ENCODE results near the gene ZW10.
"Not testable (repeated sequence)": the region's sequence is repeated elsewhere in the genome, so short reads cannot be mapped to it uniquely, and the experiment has no call there.

The ZW10 gene, protein sequence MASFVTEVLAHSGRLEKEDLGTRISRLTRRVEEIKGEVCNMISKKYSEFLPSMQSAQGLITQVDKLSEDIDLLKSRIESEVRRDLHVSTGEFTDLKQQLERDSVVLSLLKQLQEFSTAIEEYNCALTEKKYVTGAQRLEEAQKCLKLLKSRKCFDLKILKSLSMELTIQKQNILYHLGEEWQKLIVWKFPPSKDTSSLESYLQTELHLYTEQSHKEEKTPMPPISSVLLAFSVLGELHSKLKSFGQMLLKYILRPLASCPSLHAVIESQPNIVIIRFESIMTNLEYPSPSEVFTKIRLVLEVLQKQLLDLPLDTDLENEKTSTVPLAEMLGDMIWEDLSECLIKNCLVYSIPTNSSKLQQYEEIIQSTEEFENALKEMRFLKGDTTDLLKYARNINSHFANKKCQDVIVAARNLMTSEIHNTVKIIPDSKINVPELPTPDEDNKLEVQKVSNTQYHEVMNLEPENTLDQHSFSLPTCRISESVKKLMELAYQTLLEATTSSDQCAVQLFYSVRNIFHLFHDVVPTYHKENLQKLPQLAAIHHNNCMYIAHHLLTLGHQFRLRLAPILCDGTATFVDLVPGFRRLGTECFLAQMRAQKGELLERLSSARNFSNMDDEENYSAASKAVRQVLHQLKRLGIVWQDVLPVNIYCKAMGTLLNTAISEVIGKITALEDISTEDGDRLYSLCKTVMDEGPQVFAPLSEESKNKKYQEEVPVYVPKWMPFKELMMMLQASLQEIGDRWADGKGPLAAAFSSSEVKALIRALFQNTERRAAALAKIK

DNA sequence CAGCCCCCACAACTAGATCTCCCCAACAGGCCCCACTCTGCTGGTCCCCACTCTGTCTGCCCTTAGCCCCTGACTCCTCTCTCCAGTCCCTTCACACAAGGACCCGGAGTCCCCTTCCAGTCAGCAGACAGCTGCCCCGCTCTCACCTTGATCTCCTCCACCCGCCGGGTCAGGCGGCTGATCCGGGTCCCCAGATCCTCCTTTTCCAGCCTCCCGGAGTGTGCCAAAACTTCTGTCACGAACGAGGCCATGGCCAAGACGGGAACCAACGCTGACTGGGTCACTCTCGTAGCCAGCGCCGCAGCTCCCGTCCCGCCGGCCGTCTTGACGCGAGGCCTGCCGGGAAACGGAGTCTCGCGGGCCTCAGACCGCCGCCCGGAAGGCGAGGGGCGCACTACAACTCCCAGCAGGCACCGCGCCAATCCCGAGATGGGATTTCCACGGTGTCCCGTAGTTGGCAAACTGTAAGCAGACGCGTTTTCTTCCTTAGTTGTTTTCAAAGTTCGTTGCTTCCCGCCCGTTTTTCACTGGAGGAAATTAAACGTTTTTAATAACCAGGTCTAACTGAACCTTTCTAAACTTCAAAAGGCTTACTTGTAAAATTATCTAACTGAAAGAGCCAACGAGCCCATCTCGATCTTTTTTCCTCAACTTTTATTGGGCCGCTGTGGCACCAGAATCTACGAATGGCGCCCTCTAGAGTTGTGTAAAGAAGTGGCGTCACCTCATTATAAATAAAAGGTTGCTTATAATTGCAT lies at the start of gene ZW10:
Gene ZW10, minus strand, starts transcription at position 277 of the 758 bp plus-strand sequence. Its CDS starts 26 bp downstream, at position 251.
- peak; percentile 92 for FAIRE-seq

DNA sequence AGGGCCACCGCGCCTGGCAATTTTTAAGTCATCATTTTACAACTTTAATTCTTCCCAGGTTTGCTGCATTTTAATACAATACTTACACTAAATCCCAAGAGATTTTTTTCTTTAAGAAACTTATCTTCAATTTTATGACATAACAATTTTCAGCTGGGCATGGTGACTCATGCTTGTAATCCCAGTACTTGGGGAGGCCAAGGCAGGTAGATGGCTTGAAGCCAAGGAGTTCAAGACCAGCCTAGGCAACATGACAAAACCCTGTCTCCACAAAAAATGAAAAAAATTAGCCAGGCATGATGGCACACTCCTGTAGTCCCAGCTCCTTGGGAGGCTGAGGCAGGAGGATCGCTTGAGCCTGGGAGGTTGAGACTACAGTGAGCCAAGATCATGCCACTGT lies 44.9 kb upstream of the ZW10 start:
- DNase-seq (ENCODE audit: extremely low spot score, insufficient read length, low read depth), result no peak
- no peak for FAIRE-seq

More for the DNA sequence above, at the start of gene ZW10:
- DNase-seq (ENCODE audit: extremely low spot score, insufficient read length, low read depth), result peak; percentile 73

DNA sequence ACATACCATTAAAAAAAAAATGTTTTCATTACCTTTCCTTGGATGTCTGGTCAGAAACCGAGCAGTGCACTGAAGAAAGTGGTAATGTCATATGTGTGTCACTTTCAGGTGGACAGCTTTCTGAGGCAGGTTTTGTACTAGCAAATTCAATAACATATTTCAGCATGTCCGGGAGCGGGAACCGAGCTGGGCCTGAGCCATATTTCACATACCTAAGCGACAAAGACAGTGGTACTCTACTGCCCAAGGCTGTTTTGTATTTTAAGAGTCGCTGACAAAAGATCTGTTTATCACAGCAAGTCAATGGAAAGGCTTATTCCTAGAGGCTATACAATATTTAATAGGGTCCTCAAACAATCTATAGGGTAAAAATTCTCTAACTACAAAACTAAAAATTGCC lies 44.1 kb upstream of the ZW10 start:
- no peak for FAIRE-seq
- no peak for DNase-seq (ENCODE audit: extremely low spot score, insufficient read length, low read depth)

DNA sequence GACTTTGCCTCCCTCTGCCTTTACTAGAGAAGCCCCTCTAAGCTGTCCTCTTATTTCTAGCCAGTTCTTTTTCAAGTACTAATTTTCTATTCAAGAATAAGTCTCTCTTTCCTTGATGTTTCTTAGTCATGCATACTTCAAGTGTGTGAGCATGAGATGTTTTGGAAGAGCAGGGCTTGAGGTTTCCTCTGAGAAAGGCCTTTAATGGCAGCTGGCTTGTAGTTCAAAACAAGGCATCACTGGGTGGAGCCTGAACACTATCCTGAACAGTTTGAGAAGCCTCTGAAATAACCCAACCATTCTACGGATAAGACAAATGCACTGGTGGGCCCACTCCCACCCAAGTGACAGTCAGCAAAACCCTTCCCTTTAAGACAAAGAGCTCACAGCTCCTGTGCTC lies 43.7 kb upstream of the ZW10 start:
- FAIRE-seq, result no peak
- DNase-seq (ENCODE audit: extremely low spot score, insufficient read length, low read depth), result no peak

DNA sequence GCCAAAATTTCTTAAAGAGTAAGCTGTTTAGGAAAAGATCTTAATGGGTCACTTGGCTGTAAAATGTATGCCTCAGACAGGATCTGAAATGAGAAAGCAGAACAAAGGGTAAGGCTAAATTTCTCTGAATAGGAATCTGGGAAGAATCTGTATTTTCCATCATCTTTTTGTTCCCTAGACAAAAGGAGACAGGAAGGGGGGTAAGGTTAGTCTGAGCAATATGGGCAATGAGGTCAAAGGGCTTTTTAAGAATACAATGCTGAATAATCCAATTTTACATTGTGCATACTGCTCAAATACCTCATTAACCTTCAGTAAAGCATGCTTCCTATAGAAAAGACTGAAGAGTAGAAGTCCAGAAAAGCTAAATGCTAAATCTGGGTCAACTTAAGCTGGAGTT lies 40.7 kb upstream of the ZW10 start:
- no peak for DNase-seq (ENCODE audit: extremely low spot score, insufficient read length, low read depth)
- FAIRE-seq, result no peak

DNA sequence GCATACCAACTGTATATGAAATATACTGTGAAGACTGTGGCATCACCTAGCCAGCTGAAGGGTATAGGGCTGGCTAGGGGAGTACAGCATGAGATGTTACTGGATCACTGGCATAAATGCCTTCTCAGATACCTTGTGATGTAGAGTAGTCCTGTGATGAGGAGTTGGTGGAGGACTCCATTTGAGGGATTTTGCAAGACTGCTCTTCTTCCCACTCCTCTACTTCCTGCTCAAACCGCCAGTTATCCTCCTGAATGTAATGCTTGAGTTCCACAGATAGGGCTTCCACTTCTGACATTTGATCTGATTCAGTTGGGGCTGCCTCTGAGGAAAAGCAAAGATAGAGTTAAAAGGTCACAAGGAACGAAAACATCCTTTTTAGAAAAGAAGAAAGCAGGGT lies 35.4 kb upstream of the ZW10 start:
- FAIRE-seq (no peak), DNase-seq (ENCODE audit: extremely low spot score, insufficient read length, low read depth) (no peak)

DNA sequence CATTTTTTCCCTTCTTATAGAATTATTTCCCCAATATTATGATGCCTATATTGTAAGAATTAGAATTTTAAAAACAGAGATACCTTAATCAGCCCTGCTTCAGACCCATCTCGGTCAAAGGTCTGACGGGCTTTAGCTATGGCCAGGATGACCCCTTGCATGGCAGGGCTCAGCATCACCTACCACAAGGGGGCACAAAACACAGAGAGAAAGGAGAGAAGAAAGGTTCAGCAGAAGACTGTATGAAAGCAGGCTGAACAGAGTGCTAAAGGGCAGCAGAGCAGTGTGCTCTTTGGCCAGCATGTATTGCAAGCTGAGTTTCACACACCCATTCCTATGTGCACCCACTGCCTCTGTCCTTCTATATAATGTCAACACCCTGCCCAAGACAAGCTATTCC lies 32.9 kb upstream of the ZW10 start:
- DNase-seq (ENCODE audit: extremely low spot score, insufficient read length, low read depth), result no peak
- peak; percentile 50 for FAIRE-seq

DNA sequence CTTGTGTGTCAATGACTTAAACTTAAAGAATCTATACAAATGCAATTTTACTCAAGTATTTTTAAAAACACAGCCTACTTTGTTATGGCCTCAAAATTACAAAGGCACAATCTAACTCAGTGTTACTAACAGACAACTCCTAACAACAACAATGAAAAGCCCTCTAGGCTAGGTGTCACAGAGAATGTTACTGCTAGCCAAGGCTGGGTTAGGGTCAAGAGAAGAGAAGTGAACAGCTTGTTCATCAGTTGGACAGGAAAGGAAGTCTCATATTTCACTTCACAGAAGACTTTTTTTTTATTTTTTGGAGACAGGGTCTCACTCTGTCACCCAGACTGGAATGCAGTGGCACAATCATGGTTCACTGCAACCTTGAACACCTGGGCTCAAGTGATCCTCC lies 32.1 kb upstream of the ZW10 start:
- no peak for FAIRE-seq
- DNase-seq (ENCODE audit: extremely low spot score, insufficient read length, low read depth), result no peak

DNA sequence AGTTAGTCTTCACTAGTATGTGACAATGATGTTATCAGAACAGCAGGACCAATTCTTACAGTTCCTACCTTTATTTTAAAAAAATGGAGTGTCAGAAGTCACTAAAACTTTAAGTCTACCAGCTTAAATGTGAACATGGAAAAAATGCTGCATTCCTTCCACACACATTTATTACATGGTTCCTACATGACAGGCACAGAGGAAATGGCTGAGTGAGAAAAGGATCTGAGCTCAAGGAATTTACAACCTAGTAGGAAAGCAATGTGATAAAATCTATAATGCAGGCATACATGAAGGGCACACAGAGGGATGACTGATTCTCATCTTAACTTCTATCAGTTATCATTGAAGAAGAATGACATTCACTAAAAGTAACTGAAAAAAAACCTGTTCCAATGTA lies 29.1 kb upstream of the ZW10 start:
- FAIRE-seq, result no peak
- no peak for DNase-seq (ENCODE audit: extremely low spot score, insufficient read length, low read depth)

DNA sequence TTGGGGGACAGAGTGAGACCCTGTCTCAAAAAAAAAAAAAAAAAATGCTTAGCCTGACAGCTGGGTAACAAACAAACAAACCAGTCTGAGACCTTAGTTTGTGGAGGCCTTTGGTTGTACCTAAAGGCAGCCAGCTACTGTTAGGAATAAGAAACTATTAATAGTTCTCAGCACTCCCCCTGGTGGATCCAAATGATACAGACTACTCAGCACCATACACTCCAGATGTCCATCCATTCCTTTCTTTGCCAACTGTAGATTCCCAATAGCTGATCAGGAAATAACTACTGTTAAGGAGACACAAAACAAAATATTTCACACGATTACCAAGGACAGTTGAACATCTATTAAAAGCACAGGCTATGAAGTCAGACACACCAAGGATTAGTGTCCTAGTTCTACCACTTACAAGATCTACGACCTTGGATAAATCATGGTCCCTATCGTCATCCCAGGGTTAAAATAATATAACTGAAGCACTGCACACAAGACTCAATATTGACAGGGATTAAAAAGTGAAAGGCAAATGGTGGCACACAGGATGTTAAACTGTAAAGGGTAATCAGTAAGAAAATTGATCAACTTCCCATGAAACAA lies 23.3 kb upstream of the ZW10 start:
- FAIRE-seq (peak; percentile 57), DNase-seq (ENCODE audit: extremely low spot score, insufficient read length, low read depth) (no peak)

DNA sequence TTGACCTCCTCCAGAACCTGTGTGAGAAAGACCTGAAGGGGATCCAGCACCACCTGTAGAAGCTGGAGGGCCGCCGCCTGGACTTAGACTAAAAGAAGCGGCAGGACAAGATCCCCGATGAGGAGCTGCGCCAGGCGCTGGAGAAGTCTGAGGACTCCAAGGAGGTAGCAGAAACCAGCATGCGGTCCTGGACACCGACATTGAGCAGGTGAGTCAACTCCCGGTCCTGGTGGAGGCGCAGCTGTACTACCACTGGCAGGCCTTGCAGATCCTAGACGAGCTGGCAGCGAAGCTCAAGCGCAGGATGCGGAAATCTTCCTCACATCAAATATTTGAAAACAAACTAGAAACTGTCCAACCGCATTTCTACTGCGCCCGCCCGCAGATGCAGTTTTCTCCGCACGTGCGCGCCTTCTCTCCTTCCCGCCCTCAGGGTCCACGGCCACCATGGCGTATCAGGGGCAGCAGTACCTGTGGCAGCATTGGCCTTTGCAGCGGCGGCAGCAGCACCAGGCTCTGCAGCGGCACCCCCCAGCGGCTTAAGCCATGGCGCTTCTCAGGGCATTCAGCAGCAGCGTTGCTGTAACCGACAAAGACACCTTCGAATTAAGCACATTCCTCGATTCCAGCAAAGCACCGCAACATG lies 16.3 kb upstream of the ZW10 start:
- FAIRE-seq (no peak), DNase-seq (ENCODE audit: extremely low spot score, insufficient read length, low read depth) (no peak)

DNA sequence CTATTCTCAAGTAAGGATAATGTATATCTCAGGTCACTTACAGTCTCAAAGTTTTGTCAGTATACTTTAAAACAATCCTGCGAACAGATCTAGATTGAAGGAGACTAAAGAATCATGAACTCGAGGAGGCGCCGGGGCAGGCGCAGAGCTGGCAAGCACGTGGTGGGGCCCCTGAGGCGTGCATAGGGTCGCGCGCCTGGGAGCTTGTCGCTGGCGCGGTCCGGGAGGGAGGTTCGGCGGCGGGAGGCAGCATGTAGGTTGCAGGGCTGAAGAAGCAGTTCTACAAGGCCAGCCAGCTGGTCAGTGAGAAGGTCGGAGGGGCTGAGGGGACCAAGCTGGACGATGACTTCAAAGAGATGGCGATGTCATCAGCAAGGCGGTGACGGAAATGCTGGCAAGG lies 15.5 kb upstream of the ZW10 start:
- not testable (repeated sequence) for DNase-seq (ENCODE audit: extremely low spot score, insufficient read length, low read depth); FAIRE-seq

DNA sequence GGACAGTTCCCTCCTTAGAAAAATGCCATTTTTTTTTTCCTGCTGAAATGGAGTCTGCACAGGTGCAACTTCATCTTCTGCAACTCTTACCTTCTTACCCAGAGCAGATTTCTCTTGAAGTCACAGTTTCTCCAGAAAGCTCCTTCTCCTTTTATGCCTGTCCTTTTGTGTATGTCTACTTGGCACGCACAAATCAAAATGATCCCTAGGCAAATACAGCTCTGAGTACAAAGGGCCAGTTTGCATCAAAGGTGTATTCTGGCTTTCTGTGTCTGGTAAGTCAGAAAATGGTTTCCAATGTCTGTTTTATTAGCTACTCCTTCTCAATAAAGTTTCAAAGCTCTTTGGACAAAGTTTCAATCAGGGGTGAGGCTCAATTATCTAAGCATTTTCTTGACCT lies 8.6 kb upstream of the ZW10 start:
- no peak for DNase-seq (ENCODE audit: extremely low spot score, insufficient read length, low read depth)
- no peak for FAIRE-seq

DNA sequence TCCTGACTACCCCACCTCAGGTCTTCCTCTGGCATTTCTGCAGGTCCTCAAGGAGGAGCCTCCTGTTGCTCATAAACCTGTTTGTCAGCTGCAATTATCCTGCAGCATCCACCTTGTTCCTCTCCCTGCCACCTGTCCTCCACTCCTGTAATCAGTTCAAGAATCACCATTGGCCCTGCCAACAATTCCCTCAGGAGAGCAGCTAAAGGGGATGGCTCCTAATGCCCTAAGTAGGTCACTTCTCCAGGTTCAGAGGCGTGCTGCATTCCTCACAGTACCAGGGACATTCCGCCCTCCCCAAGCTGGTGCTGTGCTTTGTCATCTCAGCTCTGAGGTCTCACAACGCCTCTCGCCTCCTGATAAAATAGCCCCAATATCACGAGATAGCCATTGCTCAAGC lies 8.2 kb upstream of the ZW10 start:
- no peak for DNase-seq (ENCODE audit: extremely low spot score, insufficient read length, low read depth)
- no peak for FAIRE-seq

DNA sequence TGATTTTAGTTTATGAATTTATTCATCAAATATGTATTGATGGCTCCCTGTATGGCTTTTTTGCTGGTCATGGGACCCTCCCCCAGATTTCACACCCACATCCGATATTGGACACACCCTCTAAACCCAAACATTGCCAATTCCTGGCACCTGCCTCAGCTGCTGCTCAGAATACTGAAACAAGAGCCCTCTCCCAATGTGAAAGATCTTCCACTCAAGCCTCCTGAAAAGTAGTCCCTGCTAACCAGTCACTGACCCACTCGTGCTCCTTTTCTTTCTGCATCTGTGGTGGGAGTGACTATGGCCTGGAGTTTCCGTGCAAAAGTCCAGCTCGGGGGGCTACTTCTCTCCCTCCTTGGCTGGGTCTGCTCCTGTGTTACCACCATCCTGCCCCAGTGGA lies 6.0 kb upstream of the ZW10 start, which contains the start of gene CLDN25:
Gene CLDN25, plus strand, starts transcription at position 301 of the 400 bp plus-strand sequence. Its CDS starts 0 bp downstream, at position 301.
- no peak for DNase-seq (ENCODE audit: extremely low spot score, insufficient read length, low read depth)
- no peak for FAIRE-seq

DNA sequence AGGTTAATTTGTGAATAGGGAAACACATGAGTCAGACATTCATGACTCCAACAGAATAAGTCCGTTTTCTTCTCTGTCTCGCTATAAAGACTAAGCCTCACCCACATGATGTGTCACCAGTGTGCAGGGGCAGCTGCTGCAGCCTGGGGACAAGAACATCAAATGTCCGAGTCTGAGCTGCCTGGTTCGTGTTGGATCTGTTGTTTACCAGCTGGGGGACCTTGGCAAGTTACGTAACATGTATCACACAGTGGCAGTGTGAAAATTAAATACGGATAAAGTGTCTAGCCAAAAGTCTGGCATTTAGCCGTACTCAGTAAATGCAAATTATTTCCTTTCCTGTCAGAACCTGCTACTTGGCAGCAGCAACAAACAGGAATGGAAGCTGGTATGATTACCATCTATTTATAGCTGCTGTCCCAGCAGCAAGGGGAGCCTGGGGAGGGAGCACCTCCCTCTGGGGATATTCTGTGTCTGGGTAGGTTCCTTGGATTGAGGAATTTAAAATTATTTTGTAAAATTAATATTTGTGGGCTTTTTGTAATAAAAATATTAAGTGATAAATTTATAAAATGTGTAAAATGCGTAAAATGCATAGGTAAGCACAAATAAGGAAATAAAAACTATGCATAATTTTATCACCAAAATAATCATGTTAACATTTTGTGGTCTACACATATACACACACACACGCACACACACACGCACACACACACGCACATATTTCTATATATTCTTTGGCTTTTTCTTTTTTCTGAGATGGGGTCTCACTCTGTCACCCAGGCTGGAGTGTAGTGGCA lies 4.8 kb upstream of the ZW10 start:
- no peak for FAIRE-seq

DNA sequence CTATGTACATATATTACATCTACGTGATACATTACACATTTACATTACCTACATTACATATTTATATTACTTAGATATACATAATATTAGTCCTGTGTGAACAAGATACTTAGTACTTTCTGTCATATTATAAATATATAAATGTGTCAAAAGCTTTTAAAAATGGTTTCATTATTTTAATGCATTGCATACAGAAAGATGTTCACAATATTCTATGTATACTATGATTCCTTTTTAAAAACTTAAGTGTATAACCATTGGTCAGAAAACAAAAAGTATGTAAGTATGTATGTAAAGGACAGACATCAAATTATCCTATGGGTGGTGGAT lies 647 bp upstream of the ZW10 start:
- FAIRE-seq (no peak), DNase-seq (ENCODE audit: extremely low spot score, insufficient read length, low read depth) (no peak)

More for the DNA sequence above, 4.8 kb upstream of the ZW10 start:
- DNase-seq (ENCODE audit: extremely low spot score, insufficient read length, low read depth), result no peak

DNA sequence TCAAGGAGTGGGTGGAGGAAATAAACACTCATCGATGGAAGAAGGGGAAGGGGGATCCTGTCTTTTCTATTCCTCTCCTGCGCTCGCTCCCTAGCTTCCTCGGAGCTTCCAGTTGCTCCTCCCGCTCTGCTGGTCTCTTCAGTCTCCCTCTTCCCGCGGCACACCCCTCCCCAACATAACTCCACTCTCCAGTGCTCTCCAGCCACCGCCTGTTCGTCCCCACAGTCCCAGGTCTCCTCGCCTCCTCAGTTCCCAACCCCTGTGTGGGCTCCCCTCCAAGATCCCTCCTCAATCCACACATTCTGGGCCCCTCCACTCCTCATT lies 438 bp downstream of the ZW10 start:
- FAIRE-seq, result no peak
- DNase-seq (ENCODE audit: extremely low spot score, insufficient read length, low read depth), result no peak

DNA sequence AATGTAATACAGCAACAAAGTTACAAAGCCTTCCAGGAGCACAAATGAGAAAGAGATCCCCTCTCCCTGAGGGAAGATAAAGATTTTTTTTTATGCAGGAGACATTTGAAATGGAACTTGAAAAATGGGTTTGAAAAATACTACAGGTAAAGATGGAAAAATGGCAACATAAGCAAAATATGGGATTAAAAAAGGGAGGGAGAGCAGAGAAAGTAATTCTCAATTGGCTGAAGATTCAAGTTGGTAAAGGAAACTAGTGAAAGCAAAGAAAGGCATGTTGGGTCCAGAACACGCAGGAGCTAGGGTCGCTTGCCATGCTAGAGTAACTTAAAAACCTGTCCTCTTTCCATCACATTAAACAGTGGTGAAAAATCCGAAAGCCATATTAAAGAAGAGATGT lies 1.5 kb downstream of the ZW10 start:
- no peak for DNase-seq (ENCODE audit: extremely low spot score, insufficient read length, low read depth)
- FAIRE-seq, result no peak

Measured in GM18507 (cell line).